Epithelial cell of prostate (primary cell): ENCODE measurements around the gene ADAMTS12.
"Not testable (repeated sequence)": the region's sequence is repeated elsewhere in the genome, so short reads cannot be mapped to it uniquely, and the experiment has no call there.

Experiments used
- DNase-seq: peaks from one replicate; pipeline ENCODE4 v3.0.0-alpha.2; 2011; ENCODE audit warnings: low read depth, low spot score
- H3K27ac ChIP-seq: fragments of 450-650 bp; 2 replicates; pipeline ENCODE4 v1.5.1; 2017; ENCODE audit warnings: mild to moderate bottlenecking

Gene ADAMTS12

DNA sequence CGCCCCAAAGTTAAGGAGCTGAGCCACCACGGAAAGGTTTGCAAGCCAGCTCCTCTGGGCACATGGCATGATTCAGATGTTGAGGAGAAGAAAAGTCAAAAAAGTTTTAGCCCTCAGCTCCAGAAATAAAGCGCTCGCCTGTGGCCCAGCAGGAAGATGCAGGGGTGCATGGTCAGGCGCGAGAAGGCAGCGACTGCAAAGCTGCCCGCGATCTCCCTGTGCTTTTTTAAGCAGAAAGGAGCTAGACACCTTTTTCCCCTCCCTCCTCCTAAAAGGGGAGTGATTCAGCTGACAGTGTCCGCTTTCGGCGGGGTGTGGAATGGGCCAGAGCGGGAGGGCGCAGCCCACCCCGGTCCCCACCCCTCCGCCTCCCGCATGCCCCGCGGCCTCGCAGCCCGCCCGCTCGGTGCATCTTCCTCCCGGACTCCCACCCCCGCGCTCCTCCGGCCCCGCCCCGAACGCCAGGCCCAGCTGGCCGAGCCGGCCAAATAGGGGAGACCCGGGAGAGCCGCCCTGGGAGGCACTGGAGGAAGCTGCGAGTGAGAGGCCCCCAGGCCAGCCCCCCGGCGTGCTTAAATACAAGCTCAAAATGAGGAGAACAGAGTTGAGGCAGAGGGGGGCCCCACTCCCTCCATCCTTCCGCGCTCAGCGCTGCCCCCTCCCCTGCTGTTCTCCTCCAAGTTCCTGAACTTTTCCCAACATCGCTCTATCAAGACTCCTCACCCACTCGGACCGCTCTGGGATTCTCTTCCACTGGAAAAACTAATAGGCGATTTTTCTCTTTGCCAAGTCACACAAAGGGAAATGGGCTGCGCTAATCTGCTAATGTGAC is at the start of gene ADAMTS12:
Gene ADAMTS12 (minus strand): TSS at position 203 of the 832 bp plus-strand sequence. CDS start 134 bp downstream, at position 69.
- no peak for DNase-seq
- no peak within 1 kb of the TSS for H3K27ac ChIP-seq

- DNase-seq: no peak
- H3K27ac ChIP-seq: no peak overlapping the region
These were observed 49.3 kb upstream of the ADAMTS12 start for GRCh38 chr5:33941090-33941489.

GRCh38 chr5:33939556-33940262 is 47.9 kb upstream of the ADAMTS12 start:
- H3K27ac ChIP-seq: no peak overlapping the region
- DNase-seq: no peak

DNA sequence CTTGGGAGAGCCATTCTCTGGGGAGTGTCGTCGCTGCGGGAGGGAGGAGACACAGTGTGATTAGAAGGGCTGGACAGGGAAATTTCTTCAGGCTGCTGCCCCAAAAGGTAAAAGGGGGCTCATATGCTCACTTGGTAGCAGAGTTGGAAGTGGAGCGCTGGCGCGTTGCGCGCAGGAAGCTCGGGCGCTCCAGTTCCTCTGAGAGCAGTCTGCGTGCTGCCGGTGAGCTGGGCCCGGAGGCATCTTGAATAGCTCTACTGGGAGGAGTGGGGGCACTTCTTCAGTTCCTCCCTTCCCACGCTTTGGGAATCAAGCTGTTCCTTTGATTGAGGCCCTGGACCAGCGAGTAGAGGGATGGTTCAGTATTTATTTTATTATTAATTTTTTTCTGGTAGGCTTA is 47.1 kb upstream of the ADAMTS12 start:
- DNase-seq: no peak
- no peak overlapping the region for H3K27ac ChIP-seq

GRCh38 chr5:33938507-33938796 is 46.7 kb upstream of the ADAMTS12 start:
- no peak for DNase-seq
- no peak overlapping the region for H3K27ac ChIP-seq

GRCh38 chr5:33937707-33938506 is 46.1 kb upstream of the ADAMTS12 start:
- DNase-seq: no peak
- H3K27ac ChIP-seq: no peak overlapping the region

DNA sequence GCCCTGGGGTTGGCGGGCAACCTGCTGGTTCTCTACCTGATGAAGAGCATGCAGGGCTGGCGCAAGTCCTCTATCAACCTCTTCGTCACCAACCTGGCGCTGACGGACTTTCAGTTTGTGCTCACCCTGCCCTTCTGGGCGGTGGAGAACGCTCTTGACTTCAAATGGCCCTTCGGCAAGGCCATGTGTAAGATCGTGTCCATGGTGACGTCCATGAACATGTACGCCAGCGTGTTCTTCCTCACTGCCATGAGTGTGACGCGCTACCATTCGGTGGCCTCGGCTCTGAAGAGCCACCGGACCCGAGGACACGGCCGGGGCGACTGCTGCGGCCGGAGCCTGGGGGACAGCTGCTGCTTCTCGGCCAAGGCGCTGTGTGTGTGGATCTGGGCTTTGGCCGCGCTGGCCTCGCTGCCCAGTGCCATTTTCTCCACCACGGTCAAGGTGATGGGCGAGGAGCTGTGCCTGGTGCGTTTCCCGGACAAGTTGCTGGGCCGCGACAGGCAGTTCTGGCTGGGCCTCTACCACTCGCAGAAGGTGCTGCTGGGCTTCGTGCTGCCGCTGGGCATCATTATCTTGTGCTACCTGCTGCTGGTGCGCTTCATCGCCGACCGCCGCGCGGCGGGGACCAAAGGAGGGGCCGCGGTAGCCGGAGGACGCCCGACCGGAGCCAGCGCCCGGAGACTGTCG is 45.4 kb upstream of the ADAMTS12 start:
- no peak overlapping the region for H3K27ac ChIP-seq
- DNase-seq: no peak

GRCh38 chr5:33936381-33937016 is 44.7 kb upstream of the ADAMTS12 start, which contains the start of gene RXFP3:
RXFP3 (plus strand) TSS chr5:33936386; CDS start chr5:33936741, 355 bp downstream.
- no peak for DNase-seq

DNA sequence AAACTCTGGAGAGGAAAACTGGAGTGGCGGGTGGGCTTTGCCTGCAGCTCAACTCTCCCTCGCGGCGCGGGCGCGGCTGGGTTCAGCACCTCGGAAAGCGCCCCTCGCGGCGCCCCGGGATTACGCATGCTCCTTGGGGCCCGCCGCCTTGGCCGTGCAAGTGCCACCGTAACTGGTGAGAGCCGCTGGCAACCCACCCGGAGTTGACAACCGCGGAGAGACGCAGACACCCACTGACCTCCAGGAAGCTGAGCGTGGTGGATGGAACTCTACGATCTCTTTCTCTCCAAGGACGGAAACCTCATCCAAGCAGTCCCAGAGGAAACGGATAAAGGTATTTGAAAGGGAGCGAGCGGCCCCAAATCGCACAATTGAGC is 44.2 kb upstream of the ADAMTS12 start:
- no peak for DNase-seq
- H3K27ac ChIP-seq: no peak overlapping the region

More at GRCh38 chr5:33936381-33937016, 44.7 kb upstream of the ADAMTS12 start, which contains the start of gene RXFP3:
- H3K27ac ChIP-seq: no peak within 1 kb of the TSS

- no peak for DNase-seq
- H3K27ac ChIP-seq: no peak overlapping the region
These were observed 42.4 kb upstream of the ADAMTS12 start for GRCh38 chr5:33934176-33934575.

DNA sequence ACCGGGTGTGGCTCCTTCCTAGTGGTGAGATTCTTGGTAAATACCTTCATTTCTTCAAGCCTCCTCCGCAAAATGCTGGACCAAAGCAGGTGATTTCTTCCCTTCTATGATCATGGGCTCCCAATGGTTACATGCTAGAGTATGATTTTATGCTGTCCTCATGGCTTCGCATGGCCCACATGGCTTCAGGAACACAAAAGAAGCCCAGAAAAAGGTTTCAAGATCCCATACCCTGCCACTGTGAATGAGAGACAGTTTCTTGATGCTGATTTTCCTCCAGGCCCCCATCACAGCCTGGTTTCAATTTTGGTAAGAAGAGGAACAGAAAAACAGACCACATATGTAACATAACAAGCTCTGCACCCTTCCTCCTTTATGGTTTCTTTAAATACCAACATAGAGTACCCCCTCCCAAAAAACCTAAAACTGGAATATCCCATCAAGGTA is 42.0 kb upstream of the ADAMTS12 start:
- DNase-seq: no peak
- no peak overlapping the region for H3K27ac ChIP-seq

- no peak overlapping the region for H3K27ac ChIP-seq
- DNase-seq: no peak
These were observed 39.3 kb upstream of the ADAMTS12 start for GRCh38 chr5:33931136-33931535.

DNA sequence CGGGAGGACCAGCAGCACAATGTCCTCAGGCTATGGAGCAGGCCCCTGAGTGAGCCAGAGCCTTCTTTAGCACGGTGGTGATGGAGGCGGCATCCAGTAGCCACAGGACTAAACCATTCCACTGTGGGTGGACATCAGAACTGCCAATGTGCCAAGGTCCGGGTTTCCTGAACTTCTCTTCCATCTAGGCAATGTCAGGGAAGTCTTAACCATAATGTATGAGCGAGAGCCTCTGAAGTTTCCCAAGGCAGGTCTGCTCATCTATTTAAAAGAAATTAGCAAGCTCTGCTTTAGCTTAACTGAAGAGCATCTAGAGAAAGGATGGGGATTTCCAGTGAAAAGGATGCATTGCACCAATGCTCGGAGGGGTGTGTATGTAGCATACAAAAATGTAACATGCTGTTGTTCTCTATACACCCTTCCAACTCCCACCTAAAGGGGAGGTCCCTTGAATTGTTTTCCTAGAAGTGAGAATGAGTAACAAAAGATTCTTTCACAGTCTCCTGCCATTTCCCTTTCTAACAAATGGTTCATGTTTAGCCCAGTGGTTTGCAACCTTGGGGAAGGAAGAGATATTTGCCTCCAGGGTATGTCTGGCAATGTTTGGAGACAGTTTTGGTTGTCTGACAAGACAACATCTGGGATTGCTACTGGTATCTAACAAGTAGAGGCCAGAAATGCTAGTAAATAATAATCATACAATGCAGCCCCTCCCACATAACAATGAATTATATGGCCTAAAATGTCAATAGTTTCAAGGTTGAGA is 38.3 kb upstream of the ADAMTS12 start:
- no peak overlapping the region for H3K27ac ChIP-seq
- DNase-seq: no peak

DNA sequence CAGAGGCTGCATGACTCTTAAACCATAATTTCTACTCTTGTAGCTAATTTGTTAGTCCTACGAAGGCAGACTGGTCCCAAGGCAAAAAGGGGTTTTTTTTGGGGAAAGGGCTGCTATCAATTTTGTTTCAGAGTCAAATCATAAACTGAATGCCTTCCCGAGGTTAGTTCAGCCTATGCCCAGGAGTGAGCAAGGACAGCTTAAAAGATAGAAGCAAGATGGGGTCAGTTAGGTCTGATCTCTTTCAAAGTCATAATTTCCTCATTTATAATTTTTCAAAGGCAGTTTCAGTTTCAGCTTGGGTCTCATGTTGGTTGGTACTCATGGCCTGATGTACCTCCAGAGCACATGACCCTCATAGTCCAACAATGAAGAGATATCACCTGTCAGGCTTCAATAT is 36.5 kb upstream of the ADAMTS12 start:
- H3K27ac ChIP-seq: no peak overlapping the region
- no peak for DNase-seq

DNA sequence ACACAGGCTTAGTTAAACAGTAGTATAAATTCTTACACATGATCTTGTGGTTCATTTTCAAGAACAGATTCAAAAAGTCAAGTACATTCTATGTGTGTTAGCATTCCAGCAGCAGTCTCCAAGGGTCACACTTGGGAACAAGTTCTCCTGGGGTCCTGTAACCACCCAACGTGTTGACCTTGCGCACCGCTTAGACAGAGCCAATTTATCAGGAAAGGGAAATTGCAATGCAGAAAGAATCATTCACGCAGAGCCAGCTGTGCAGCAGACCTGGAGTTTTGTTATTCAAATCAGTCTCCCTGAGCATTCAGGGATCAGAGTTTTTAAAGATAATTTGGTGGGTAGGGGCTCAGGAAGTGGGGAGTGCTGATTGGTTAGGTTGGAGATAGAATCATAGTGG is 35.9 kb upstream of the ADAMTS12 start:
- no peak overlapping the region for H3K27ac ChIP-seq
- DNase-seq: no peak

DNA sequence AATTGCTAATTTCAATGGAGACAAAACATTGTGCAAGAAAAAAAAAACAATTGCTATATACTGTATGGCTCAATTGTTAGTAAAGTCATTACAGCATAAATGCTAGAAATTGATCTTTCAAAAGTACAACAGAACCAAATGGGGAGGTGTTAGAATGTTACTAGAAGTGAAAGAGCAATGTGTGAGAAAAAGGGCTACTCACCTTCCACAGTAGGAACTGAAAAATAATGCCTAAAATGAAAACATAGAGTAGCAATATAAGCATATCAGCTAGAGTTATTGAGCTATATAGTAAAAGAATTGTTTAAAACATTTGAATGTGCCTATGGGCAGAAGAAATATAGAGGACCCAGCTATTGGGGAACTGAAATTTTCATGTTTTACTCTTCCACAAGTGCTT is 33.5 kb upstream of the ADAMTS12 start:
- no peak overlapping the region for H3K27ac ChIP-seq
- DNase-seq: no peak

- DNase-seq: no peak
- no peak overlapping the region for H3K27ac ChIP-seq
These were observed 29.2 kb upstream of the ADAMTS12 start for GRCh38 chr5:33921002-33921401.

DNA sequence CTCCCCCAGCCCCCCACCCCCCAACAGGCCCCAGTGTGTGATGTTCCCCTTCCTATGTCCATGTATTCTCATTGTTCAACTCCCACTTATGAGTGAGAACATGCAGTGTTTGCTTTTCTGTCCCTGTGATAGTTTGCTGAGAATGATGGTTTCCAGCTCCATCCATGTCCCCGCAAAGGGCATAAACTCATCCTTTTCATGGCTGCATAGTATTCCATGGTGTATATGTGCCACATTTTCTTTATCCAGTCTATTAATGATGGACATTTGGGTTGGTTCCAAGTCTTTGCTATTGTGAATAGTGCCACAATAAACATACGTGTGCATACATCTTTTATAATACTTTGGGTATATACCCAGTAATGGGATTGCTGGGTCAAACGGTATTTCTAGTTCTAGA is 23.1 kb upstream of the ADAMTS12 start:
- H3K27ac ChIP-seq, DNase-seq: not testable (repeated sequence)

GRCh38 chr5:33906248-33906647 is 14.5 kb upstream of the ADAMTS12 start:
- not testable (repeated sequence) for H3K27ac ChIP-seq, DNase-seq
